ENCODE data around the gene SDF4. TPM values are rescaled to one million over a fixed set of nuclear protein-coding genes. Genes with fewer than 3 reads are reported as not detected.

Gene SDF4
- total and polyA plus RNA-seq, 2 of the 13 experiments (the other 11 are each of a cell fraction or from before 2014, with no cell fraction given), result 80.8 to 107 TPM

GRCh38 chr1:1230656-1231399 lies 973 bp downstream of the SDF4 start (continued):
- TF ChIP-seq RERE (CRISPR knock-in tag; IDR thresholded peaks at IDR 0.05; ENCODE audit: low read depth), result no peak
- no peak for TF ChIP-seq HOXA7 (CRISPR knock-in tag; IDR thresholded peaks at IDR 0.05)
- TF ChIP-seq ARHGAP35 (CRISPR knock-in tag; IDR thresholded peaks at IDR 0.05; ENCODE audit: borderline replicate concordance), result no peak
- no peak for TF ChIP-seq ZNF503 (CRISPR knock-in tag; IDR thresholded peaks at IDR 0.05)
- TF ChIP-seq NKX3-1 (CRISPR knock-in tag; IDR thresholded peaks at IDR 0.05), result no peak
- TF ChIP-seq DNMT1 (CRISPR knock-in tag; IDR thresholded peaks at IDR 0.05), result no peak
- TF ChIP-seq NCOA1 (CRISPR knock-in tag; IDR thresholded peaks at IDR 0.05), result no peak
- TF ChIP-seq MTF1 (CRISPR knock-in tag; IDR thresholded peaks at IDR 0.05), result 0 out of 2 replicates have a peak, but pooled peaks have one; percentile 27
- TF ChIP-seq CEBPG (CRISPR knock-in tag; IDR thresholded peaks at IDR 0.05), result no peak
- no peak for TF ChIP-seq ZSCAN20 (CRISPR knock-in tag; IDR thresholded peaks at IDR 0.05; ENCODE audit: borderline replicate concordance)
- no peak for TF ChIP-seq AKNA (CRISPR knock-in tag; IDR thresholded peaks at IDR 0.05; ENCODE audit: borderline replicate concordance)
- 0 out of 2 replicates have a peak, but pooled peaks have one; percentile 28 for TF ChIP-seq PRDM15 (CRISPR knock-in tag; IDR thresholded peaks at IDR 0.05)
- TF ChIP-seq SALL2 (CRISPR knock-in tag; IDR thresholded peaks at IDR 0.05), result no peak
